GM19023 (cell line): ENCODE data around the gene ASAP2.
"Not testable (repeated sequence)": the region's sequence is repeated elsewhere in the genome, so short reads cannot be mapped to it uniquely, and the experiment has no call there.

Experiments
- ATAC-seq: cut with Tn5 transposase; IDR thresholded peaks from one replicate; pipeline ENCODE4 v1.9.1; 2021; ENCODE audit warnings: mild to moderate bottlenecking, moderate library complexity; ENCODE audit not compliant: unreplicated experiment

Gene ASAP2

DNA sequence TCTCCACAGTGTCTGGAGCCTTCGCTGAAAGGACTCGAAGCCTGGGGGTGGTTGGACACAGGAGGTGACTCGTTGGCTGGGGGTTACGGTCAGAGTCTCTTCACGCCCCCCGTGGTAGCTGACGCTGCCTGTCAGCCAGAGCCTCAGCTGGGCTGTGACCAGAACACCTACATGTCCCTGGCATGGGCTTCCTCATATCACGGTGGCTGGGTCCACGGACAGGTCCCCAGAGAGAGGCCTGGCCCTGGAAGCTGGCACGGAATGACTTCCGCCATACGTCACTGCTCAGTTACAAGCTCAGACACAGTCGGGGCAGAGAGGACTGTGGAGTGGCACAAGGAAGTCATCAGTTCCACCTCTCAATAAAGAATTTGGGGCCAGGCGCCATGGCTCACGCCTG, 188.2 kb downstream of the ASAP2 start:
- ATAC-seq = no peak

- no peak for ATAC-seq
Observed at GRCh38 chr2:9397201-9397600, 190.6 kb downstream of the ASAP2 start.

- not testable (repeated sequence) for ATAC-seq
Observed at GRCh38 chr2:9398251-9398650, 191.6 kb downstream of the ASAP2 start.

GRCh38 chr2:9398881-9399780, 192.5 kb downstream of the ASAP2 start:
- no peak for ATAC-seq

- ATAC-seq = no peak
Observed at GRCh38 chr2:9400268-9401058, 193.9 kb downstream of the ASAP2 start.

- ATAC-seq = no peak
Observed at GRCh38 chr2:9401059-9401547, 194.5 kb downstream of the ASAP2 start.

DNA sequence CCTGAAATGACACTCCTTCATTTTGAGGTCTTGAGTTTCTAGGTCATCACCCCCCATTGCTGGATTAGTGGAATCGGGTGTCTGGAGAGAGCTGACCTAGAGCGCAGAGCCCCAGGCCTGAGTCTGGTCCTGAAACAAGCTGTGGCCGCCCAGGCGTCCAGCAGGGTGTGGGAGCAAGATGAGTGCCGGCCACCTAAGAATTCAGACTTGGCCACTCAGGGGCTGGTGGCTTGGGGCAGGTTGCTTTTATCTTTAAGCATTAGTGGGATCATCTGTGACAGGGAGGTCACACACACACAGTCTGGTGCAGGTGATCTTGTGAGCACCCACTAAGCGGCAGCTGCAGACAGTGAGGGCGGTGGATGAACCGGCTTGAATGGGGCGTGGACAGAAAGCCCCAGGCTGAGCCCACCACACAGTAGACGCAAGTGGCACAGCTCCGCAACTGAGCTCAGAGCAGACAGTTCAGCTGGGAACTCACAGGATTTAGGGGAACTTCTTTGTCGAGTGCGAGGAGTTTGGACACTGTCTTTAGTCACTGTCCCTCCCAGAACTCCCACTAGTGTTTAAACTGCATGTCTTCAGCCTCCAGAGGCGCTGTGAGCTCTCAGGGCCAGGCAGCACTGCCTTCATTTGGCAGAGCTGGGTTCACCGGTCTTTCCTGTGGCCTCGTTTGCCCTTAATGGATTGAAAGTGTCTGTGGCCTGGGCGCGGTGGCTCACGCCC, 195.2 kb downstream of the ASAP2 start:
- no peak for ATAC-seq

DNA sequence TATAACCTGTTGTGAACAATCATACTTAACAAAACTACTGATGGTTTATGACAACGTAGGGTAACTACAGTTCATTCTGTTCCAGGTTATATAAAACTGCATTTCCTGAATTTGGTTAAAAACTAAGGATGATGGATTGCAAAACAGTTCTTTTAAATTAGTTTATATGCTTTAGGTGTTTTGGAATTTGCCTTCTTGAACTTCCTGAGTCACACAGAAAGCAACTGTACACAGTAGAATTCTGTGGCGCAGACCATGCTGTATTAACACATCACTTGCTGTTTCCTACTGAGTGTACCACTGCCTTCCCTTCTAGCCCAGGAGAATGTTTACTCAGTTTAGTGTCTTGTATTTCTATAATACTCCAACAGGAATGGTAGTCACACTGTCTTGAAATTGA, 197.3 kb downstream of the ASAP2 start:
- ATAC-seq = no peak

- ATAC-seq = no peak
Observed at GRCh38 chr2:9404451-9404850, 197.8 kb downstream of the ASAP2 start.

DNA sequence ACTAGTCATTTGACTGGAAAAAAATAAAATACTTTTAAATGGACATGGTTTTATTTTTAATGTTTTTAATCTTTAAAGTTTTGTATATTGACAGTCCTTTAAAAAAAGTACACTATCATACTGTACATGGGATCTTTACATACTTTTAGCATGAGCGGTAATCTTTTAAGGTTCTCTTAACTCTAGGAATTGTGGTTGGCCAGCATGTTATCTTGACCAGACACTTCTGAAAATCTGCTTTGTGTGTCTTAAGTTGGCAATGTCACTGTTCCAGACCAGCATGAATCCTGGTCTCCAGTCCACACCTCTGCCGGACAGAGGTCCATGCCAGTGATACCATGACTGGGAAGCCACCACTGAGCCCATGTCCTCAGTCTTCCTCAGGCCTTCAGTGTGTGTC, 199.0 kb downstream of the ASAP2 start:
- no peak for ATAC-seq

- ATAC-seq = no peak
Observed at GRCh38 chr2:9406529-9407362, 200.1 kb downstream of the ASAP2 start.

- no peak for ATAC-seq
Observed at GRCh38 chr2:9407363-9407811, 200.8 kb downstream of the ASAP2 start.

DNA sequence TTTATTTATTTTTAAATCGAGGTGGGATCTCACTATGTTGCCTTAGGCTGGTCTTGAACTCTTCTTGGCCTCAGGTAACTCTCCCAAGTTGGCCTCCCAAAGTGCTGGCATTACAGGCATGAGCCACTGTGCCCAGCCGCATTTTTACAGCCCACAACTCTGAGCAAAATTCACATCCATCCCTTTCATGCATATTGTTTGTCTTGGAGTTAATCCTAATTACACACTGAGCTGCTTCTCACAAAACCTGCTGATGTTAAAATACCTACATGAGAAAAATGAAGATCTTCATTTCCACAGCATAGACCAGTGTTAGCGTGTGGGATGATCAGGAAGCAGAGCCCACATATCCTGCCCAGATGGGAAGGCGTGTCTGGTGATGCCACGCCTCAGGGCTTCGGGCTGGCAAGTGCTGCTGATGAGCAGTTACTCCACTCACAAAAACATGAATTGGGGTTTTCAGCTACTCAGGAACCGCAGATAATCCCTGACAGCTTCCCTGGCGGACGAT, 202.1 kb downstream of the ASAP2 start:
- ATAC-seq = no peak

DNA sequence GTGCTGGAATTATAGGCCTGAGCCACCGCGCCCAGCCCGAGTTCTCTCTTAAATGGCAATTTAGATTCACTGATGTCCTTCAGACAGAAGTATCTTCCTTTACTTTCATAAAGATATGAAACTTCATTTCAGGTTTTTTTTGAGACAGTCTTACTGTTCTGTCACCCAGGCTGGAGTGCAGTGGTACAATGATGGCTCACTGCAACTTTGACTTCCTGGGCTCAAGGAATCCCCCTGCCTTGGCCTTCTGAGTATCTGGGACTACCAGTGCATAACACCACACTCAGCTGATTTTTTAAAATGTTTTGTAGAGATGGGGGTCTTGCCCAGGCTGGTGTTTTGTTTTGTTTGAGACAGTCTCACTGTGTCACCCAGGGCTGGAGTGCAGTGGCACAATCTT, 203.5 kb downstream of the ASAP2 start:
- no peak for ATAC-seq

- no peak for ATAC-seq
Observed at GRCh38 chr2:9412781-9413180, 206.2 kb downstream of the ASAP2 start.

DNA sequence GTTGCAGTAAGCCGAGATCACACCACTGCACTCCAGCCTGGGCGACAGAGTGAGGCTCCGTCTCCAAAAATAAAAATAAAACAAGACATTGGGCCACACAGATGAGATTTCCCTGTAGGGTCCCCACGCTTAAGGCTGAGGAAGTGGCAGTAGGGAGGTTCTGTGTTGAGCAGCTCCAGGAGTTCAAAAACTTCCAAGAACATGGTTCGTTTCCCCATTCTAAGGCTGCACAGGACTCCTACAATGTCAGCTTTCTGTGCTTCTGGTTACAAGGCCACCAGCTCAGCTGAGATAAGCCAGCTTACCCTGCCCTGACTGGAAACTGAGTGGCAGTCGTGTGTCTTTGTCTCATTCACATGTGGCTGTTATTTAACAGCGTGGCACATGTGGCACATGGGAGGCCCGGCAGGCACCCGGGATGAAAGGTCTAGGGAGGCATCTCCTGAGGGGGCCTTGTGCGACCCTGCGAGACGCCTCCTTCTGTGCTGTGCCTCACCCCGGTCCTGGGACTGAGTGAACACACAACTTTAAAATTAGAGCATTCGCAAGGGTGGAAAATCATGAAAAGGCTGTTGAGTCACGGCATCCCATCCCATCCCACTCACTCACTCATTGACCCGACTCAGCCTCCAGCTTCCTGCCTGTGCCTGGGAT, 209.0 kb downstream of the ASAP2 start:
- no peak for ATAC-seq

- no peak for ATAC-seq
Observed at GRCh38 chr2:9416267-9416961, 209.8 kb downstream of the ASAP2 start.

- ATAC-seq = no peak
Observed at GRCh38 chr2:9416962-9417316, 210.3 kb downstream of the ASAP2 start.

DNA sequence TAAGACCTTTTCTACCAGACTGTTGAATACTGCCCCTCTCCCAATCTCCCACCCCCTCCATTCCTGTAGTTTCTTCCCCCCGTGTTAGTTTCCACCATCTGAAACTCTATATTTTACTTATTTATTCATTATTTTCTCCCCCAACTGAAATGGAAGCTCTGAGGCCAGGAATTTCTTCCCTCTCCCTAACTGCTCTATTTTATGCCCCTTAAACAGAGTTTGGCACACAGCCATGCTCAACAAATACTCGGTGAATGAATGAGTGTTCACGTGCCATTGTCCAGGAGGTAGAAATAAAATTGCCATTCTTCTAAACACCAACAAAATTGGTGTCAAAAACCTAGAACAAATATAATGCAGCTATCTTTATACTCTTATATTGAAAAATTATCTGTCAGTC, 211.1 kb downstream of the ASAP2 start:
- no peak for ATAC-seq
